T-cell (primary cell): Measurements from ENCODE around the gene PRAMEF11. TPM values are rescaled to one million over a fixed set of nuclear protein-coding genes. Genes with fewer than 3 reads are reported as not detected.
"Not testable (repeated sequence)": the region's sequence is repeated elsewhere in the genome, so short reads cannot be mapped to it uniquely, and the experiment has no call there.

Source experiments
- ATAC-seq, 4 experiments: fragments of 200-7000 bp in 3 of 4; fragments of 150-1000 bp in 1 of 4; cut with Tn5 transposase; replicated peaks in 1 of 4; 1 replicate in 3 of 4; 2 replicates in 1 of 4; pipeline ENCODE4 v1.10.0; 2021; ENCODE audit warnings: moderate library complexity in 3 of 4, mild to moderate bottlenecking in 2 of 4, moderate number of reproducible peaks in 1 of 4
- CTCF ChIA-PET, 2 donors: fragments of 300-600 bp; sonication (Branson Sonifier 250); formaldehyde crosslinking; loops; one replicate each; lab custom pipeline; 2022; ENCODE audit warnings: antibody characterized with exemption in 2 of 2; lab: Charles Lee
- POLR2A ChIA-PET, 2 donors: fragments of 300-600 bp; sonication (Branson Sonifier 250); formaldehyde crosslinking; loops; one replicate each; lab custom pipeline; 2022; ENCODE audit warnings: antibody characterized with exemption in 2 of 2; lab: Charles Lee
- DNase-seq, 35 experiments: peaks; one replicate each; pipeline versions ENCODE4 v3.0.0 to v3.0.0-alpha.2; 2013 to 2023
- H3K27ac ChIP-seq: one replicate; pipeline ENCODE4 v1.5.1; 2013; ENCODE audit warnings: low read length
- H3K27me3 ChIP-seq, 2 experiments: replicated peaks in 1 of 2; 1 replicate in 1 of 2; 2 replicates in 1 of 2; pipeline versions ENCODE4 v1.6.1 to v1.7.0; 2013; ENCODE audit warnings: low read length in 1 of 2, mixed read lengths in 1 of 2; ENCODE audit not compliant: control insufficient read depth in 2 of 2, insufficient read depth in 2 of 2; ENCODE audit errors: extremely low read depth in 1 of 2
- H3K36me3 ChIP-seq, 2 donors: 1 replicate in 1 of 2; 2 replicates in 1 of 2; pipeline versions ENCODE4 v1.6.1 to v1.7.0; 2013; ENCODE audit warnings: low read length in 1 of 2; ENCODE audit not compliant: control insufficient read depth in 2 of 2, insufficient read depth in 1 of 2; ENCODE audit errors: extremely low read depth in 1 of 2
- H3K4me1 ChIP-seq, 2 experiments: 1 replicate in 1 of 2; 2 replicates in 1 of 2; pipeline versions ENCODE4 v1.6.1 to v1.7.0; 2013; ENCODE audit warnings: low read length in 2 of 2, mixed read lengths in 1 of 2; ENCODE audit not compliant: insufficient read depth in 2 of 2, control insufficient read depth in 1 of 2; ENCODE audit errors: extremely low read depth in 1 of 2
- H3K4me3 ChIP-seq, 2 donors: 1 replicate in 1 of 2; 2 replicates in 1 of 2; pipeline versions ENCODE4 v1.5.1 to v1.7.0; 2013; ENCODE audit warnings: mild to moderate bottlenecking in 2 of 2, low read length in 1 of 2, moderate library complexity in 1 of 2; ENCODE audit not compliant: control insufficient read depth in 1 of 2; ENCODE audit errors: extremely low read depth in 1 of 2
- H3K9me3 ChIP-seq: 2 replicates; pipeline ENCODE4 v1.7.0; 2013
- H3K27ac Mint-ChIP-seq, 2 donors: one replicate each; pipeline ENCODE4 v1.8.0; 2020 to 2021; ENCODE audit warnings: mild to moderate bottlenecking in 2 of 2, mixed read lengths in 2 of 2
- H3K27me3 Mint-ChIP-seq, 2 donors: one replicate each; pipeline ENCODE4 v1.8.0; 2021 to 2022; ENCODE audit warnings: mixed read lengths in 2 of 2
- H3K36me3 Mint-ChIP-seq: one replicate; pipeline ENCODE4 v1.8.0; 2021; ENCODE audit warnings: mixed read lengths
- H3K4me1 Mint-ChIP-seq, 3 donors: one replicate each; pipeline ENCODE4 v1.8.0; 2020 to 2022; ENCODE audit warnings: mixed read lengths in 3 of 3, mild to moderate bottlenecking in 1 of 3
- H3K4me3 Mint-ChIP-seq, 3 donors: one replicate each; pipeline ENCODE4 v1.8.0; 2020 to 2022; ENCODE audit warnings: mild to moderate bottlenecking in 3 of 3, mixed read lengths in 3 of 3, moderate library complexity in 3 of 3
- H3K9me3 Mint-ChIP-seq, 3 donors: one replicate each; pipeline ENCODE4 v1.8.0; 2020 to 2022; ENCODE audit warnings: mixed read lengths in 3 of 3
- WGBS: methylation state at CpG from one replicate; pipeline ENCODE4 v1.1.5; 2013; ENCODE audit warnings: missing lambda C conversion rate; ENCODE audit not compliant: insufficient coverage; 5-methylcytosine and 5-hydroxymethylcytosine counted together
- total RNA-seq, 35 experiments: library from RNA in 6 of 35; stranded (reverse) in 6 of 35; fragments of 120-200 nt in 1 of 35; gene quantifications; one replicate each; pipeline versions ENCODE4 v1.2.1 to v1.2.4 and lab custom pipeline; 2013 to 2026

PRAMEF11 gene
- total RNA-seq, 5 donors from 2014 or later (not counting 1 experiment from before 2014, with no cell fraction given) = not detected

DNA sequence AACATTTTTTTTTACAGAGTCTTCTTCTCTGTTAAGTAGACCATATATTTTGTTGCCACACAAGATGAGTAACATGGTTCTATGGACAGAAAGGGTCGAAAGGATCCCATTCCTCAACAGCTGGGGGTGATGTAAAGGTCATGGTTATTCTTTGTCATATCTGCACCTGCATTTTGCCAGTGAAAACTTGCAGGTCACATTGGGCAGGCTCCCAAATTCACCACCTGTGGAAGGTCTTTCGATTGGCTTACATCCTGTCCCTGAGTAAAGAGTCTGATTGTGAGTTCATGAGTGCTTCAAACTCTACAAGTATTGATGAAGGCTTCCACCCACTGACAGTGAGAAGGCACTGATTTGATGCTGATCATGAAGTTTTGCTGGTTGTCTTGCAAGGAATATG, 2.0 kb upstream of the PRAMEF11 start:
- H3K9me3 ChIP-seq, H3K36me3 Mint-ChIP-seq, H3K4me1 ChIP-seq, H3K4me3 Mint-ChIP-seq, H3K36me3 ChIP-seq, ATAC-seq, H3K27me3 ChIP-seq, H3K27ac ChIP-seq, DNase-seq, H3K27ac Mint-ChIP-seq, H3K4me3 ChIP-seq, H3K9me3 Mint-ChIP-seq, POLR2A ChIA-PET, H3K4me1 Mint-ChIP-seq, CTCF ChIA-PET: not testable (repeated sequence)
- WGBS = no CpG with 5 or more reads among the region's 2 CpGs
- peaks cover 13 to 15% of the 10 kb centered on the region in 2 donors for H3K27me3 Mint-ChIP-seq

DNA sequence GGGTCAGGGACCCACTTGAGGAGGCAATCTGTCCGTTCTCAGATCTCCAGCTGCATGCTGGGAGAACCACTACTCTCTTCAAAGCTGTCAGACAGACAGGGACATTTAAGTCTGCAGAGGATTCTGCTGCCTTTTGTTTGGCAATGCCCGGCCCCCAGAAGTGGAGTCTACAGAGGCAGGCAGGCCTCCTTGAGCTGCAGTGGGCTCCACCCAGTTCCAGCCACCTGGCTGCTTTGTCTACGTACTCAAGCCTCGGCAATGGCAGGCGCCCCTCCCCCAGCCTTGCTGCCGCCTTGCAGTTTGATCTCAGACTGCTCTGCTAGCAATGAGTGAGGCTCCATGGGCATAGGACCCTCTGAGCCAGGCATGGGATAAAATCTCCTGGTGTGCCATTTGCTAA, 12.1 kb downstream of the PRAMEF11 start:
- ATAC-seq, H3K36me3 Mint-ChIP-seq, POLR2A ChIA-PET, H3K4me3 ChIP-seq, H3K27ac ChIP-seq, H3K36me3 ChIP-seq, CTCF ChIA-PET, DNase-seq, H3K9me3 ChIP-seq, H3K4me1 Mint-ChIP-seq, H3K4me3 Mint-ChIP-seq, H3K9me3 Mint-ChIP-seq, H3K4me1 ChIP-seq, H3K27ac Mint-ChIP-seq, H3K27me3 ChIP-seq: not testable (repeated sequence)
- WGBS = 66% methylated on average over 4 of the region's 6 CpGs
- peaks cover 26 to 31% of the 10 kb centered on the region in 2 donors for H3K27me3 Mint-ChIP-seq

DNA sequence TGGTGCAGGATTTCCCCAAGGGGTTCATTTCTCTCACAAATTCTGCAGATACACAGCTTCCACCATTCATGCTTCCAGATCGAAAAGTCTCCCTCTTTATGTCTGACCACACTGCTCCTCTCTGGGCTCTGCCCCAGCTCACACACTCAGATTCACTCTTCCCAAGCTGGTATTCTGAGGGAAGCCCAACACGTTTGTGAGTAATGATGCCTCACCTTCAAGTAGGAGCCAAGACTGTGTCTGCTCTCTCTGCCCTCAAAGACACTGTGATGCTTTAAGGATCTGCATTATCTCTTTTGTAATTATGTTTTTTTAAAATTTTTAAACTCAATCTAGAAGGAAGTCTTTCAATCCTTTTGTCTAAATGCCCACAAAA, 19.8 kb downstream of the PRAMEF11 start:
- Histone ChIP-seq H3K4me3 (no peak overlapping the region), H3K27me3 (peaks cover 0 to 37% of the 10 kb centered on the region in 2 experiments), H3K9me3 (no peaks in the 10 kb centered on the region), H3K27ac (no peak overlapping the region), H3K4me1 (no peaks in the 10 kb centered on the region), H3K36me3 (no peaks in the 10 kb centered on the region)
- ATAC-seq (no peak), DNase-seq (no peak)
- ChIA-PET CTCF (no interaction called here), POLR2A (no interaction called here)
- Mint-ChIP-seq H3K36me3 (no peaks in the 10 kb centered on the region), H3K9me3 (peaks cover 2 to 6% (median 3%) of the 10 kb centered on the region in 3 donors), H3K4me3 (no peak overlapping the region), H3K4me1 (no peaks in the 10 kb centered on the region), H3K27ac (no peak overlapping the region), H3K27me3 (peaks cover 27 to 43% of the 10 kb centered on the region in 2 donors)
- WGBS = 22% methylated on average over 1 of the region's 2 CpGs

DNA sequence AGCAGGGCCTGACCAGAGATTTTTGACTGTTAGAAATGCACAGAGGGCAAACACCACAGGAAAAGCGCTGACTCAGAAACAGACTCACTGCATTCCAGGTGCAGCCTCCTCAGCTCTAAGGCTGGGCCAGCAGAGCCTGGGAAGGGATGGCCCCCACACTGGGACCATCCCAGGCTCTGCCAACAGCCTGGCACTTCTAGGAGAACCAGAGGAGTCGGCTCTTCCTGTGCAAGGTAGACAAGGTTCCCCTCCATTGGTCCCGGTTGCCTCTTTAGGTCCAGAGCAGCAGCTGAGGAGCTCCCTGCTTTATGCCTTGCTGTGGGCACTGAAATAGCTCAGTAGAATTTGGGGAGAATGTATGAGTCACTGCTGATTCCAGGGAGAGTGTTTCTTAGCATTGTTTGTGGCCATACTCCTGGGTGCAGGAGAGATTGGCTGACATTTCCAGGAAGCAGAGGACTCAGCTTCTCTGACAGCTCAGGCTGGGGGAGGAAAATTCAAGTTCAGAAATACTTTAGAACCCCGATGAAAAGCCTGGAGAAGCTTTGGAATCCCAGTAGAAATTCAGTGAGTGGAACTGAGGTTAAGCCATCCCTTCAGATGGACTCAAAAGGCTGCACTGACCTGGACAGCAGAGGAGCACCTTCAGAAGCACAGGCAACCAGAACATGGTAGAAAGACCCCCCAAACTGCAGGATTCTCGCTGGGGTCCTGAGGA, 20.4 kb downstream of the PRAMEF11 start:
- H3K27ac ChIP-seq = no peak overlapping the region
- ATAC-seq (no peak), DNase-seq (no peak)
- 61% methylated on average over 5 of the region's 5 CpGs for WGBS
- no peaks in the 10 kb centered on the region for H3K36me3 Mint-ChIP-seq
- no peaks in the 10 kb centered on the region for H3K4me1 ChIP-seq
- no peaks in the 10 kb centered on the region for H3K36me3 ChIP-seq
- H3K27me3 ChIP-seq = peaks cover 0 to 37% of the 10 kb centered on the region in 2 experiments
- CTCF ChIA-PET = no interaction called here
- no peak overlapping the region for H3K4me3 ChIP-seq
- peaks cover 31 to 44% of the 10 kb centered on the region in 2 donors for H3K27me3 Mint-ChIP-seq
- no peak overlapping the region for H3K27ac Mint-ChIP-seq
- POLR2A ChIA-PET = no interaction called here
- no peaks in the 10 kb centered on the region for H3K4me1 Mint-ChIP-seq
- H3K9me3 Mint-ChIP-seq = peaks cover 2 to 6% (median 3%) of the 10 kb centered on the region in 3 donors
- H3K4me3 Mint-ChIP-seq = no peak overlapping the region
- H3K9me3 ChIP-seq = no peaks in the 10 kb centered on the region

DNA sequence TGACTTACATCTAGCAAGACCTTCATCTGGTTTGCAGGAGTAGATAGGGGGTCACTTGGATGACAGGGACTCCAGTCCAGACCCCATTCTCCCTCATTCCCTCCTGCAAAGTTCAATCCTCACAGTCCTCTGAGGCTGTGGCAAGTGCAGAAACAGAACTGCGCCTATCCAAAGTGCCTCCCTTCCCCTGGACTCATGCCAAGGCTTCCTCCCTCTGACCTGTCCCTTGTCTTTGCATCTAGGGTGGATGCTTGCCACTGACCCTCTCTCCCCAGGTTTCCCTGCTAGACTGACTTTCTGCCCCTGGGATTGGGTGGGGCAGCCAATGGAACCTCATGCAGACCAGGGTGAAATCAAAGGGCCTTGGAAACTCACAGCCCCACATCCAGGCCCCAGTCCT, 21.3 kb downstream of the PRAMEF11 start:
- Mint-ChIP-seq H3K36me3 (no peaks in the 10 kb centered on the region), H3K4me3 (no peak overlapping the region), H3K27ac (no peak overlapping the region), H3K4me1 (no peaks in the 10 kb centered on the region), H3K27me3 (peaks cover 36 to 44% of the 10 kb centered on the region in 2 donors), H3K9me3 (peaks cover 6 to 10% (median 8%) of the 10 kb centered on the region in 3 donors)
- ATAC-seq = no peak
- no peak for DNase-seq
- POLR2A ChIA-PET = no interaction called here
- Histone ChIP-seq H3K9me3 (peaks cover under 1% of the 10 kb centered on the region), H3K4me3 (no peak overlapping the region), H3K36me3 (no peaks in the 10 kb centered on the region), H3K27ac (no peak overlapping the region), H3K27me3 (peaks cover 0 to 37% of the 10 kb centered on the region in 2 experiments), H3K4me1 (no peaks in the 10 kb centered on the region)
- CTCF ChIA-PET = no interaction called here
- WGBS = 83% methylated on average over 1 of the region's 1 CpG

DNA sequence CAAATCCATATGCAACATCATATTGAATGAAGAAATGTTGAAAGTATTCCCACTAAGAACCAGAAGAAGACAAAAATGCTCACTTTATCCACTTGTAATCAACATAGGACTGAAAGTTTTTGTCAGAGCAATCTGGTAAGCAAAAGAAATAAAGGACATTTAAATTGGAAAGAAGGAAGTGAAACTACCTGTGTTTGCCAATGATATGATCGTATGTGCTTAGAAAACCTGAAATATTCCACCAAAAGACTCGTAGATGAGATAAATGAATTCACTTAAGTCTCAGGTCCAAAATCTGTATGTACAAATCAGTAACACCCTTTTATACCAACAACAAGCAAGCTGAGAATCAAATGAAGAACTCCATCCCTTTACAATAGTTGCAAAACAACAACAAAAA, 31.5 kb downstream of the PRAMEF11 start:
- no peak overlapping the region for H3K27ac Mint-ChIP-seq
- peaks cover 2 to 16% (median 4%) of the 10 kb centered on the region in 3 donors for H3K9me3 Mint-ChIP-seq
- Histone ChIP-seq H3K9me3 (no peaks in the 10 kb centered on the region), H3K4me3 (no peak overlapping the region), H3K4me1 (no peaks in the 10 kb centered on the region), H3K36me3 (no peaks in the 10 kb centered on the region), H3K27me3 (peaks cover 0 to 14% of the 10 kb centered on the region in 2 experiments), H3K27ac (no peak overlapping the region)
- no peak overlapping the region for H3K4me3 Mint-ChIP-seq
- H3K27me3 Mint-ChIP-seq = peaks cover 10% of the 10 kb centered on the region in 2 donors
- ChIA-PET POLR2A (no interaction called here), CTCF (no interaction called here)
- no peak for ATAC-seq
- no peaks in the 10 kb centered on the region for H3K36me3 Mint-ChIP-seq
- H3K4me1 Mint-ChIP-seq = no peaks in the 10 kb centered on the region
- no peak for DNase-seq
- no CpG with 5 or more reads among the region's 2 CpGs for WGBS
